Measurements from ENCODE around the gene CNTN1.

GRCh38 chr12:40993158-40993557 is 300.9 kb downstream of the CNTN1 start:
- TF ChIP-seq CTCF (conservative IDR thresholded peaks at IDR 0.05) (no peak), ZFX (IDR thresholded peaks at IDR 0.05) (no peak)
